ENCODE measurements around the gene PDCL2. TPM values are rescaled to one million over a fixed set of nuclear protein-coding genes. Genes with fewer than 3 reads are reported as not detected.
"Not testable (repeated sequence)": the region's sequence is repeated elsewhere in the genome, so short reads cannot be mapped to it uniquely, and the experiment has no call there.

The PDCL2 gene
- total RNA-seq, 3 donors from 2014 or later (not counting 1 experiment from before 2014, with no cell fraction given) = not detected

DNA sequence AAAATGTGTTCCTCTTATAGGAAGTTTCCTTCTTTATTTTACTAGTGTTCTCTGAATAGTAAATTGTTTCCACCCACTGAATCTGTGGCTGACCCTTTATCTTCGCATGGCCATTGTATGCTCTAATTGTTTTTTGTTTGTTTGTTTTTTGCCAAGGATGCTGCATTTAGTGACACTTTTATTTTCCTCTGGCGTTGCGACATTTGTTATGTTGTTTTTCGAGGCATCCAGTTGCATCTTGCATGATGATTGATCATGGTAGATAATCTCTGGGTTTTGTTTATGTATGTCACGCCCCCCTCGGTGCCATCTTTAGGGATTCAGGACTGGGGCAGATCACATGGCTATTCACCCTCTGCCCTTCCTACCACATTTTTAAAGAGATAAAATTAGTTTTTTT is 41.9 kb upstream of the PDCL2 start:
- WGBS (ENCODE audit: insufficient coverage) = 86% methylated on average over 4 of the region's 6 CpGs
- H3K27ac Mint-ChIP-seq = no peak overlapping the region
- no peaks in the 10 kb centered on the region for H3K36me3 Mint-ChIP-seq
- Histone ChIP-seq H3K27ac (ENCODE audit: low read length) (no peak overlapping the region), H3K4me3 (ENCODE audit: low read length) (no peak overlapping the region), H3K27me3 (ENCODE audit: control insufficient read depth, insufficient read depth, low read length) (peaks cover 22% of the 10 kb centered on the region), H3K9me3 (ENCODE audit: control insufficient read depth, insufficient read depth, low read length) (no peaks in the 10 kb centered on the region), H3K4me1 (ENCODE audit: control insufficient read depth, insufficient read depth, low read length) (peaks cover 6% of the 10 kb centered on the region), H3K36me3 (ENCODE audit: control insufficient read depth, insufficient read depth, low read length) (no peaks in the 10 kb centered on the region)
- H3K4me1 Mint-ChIP-seq = peaks cover 6 to 15% of the 10 kb centered on the region in 2 donors
- no peak overlapping the region for H3K4me3 Mint-ChIP-seq
- H3K9me3 Mint-ChIP-seq = no peaks in the 10 kb centered on the region
- H3K27me3 Mint-ChIP-seq (ENCODE audit: low read depth in 2 of 2) = peaks cover 49 to 58% of the 10 kb centered on the region in 2 donors
- no peak for TF ChIP-seq CTCF (IDR thresholded peaks at IDR 0.05)
- intact Hi-C loops (cut with micrococcal nuclease) = no loop called here
- ATAC-seq = no peak
- DNase-seq = no peak

DNA sequence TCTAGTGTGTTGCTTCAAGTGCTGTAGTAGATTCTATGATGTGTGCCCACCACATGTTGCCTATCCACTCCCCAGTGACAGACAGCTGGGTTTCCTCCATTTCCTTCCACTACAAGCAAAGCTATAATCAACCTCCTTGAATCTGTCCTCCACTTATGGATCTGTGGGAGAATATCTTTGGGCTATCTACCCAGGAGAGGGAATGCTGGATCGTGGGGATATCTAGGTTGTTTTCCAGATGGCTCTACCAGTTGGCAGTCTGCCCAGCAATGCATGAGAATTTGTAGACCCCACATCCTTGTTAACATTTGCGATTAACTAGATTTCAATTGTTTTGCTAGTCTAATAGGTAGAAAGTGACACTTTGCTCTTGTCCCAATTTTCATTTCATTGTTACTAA is 33.8 kb upstream of the PDCL2 start:
- no peak for DNase-seq
- H3K27ac Mint-ChIP-seq = no peak overlapping the region
- Histone ChIP-seq H3K27ac (ENCODE audit: low read length) (no peak overlapping the region), H3K4me3 (ENCODE audit: low read length) (no peak overlapping the region), H3K4me1 (ENCODE audit: control insufficient read depth, insufficient read depth, low read length) (no peaks in the 10 kb centered on the region), H3K9me3 (ENCODE audit: control insufficient read depth, insufficient read depth, low read length) (no peaks in the 10 kb centered on the region), H3K36me3 (ENCODE audit: control insufficient read depth, insufficient read depth, low read length) (no peaks in the 10 kb centered on the region), H3K27me3 (ENCODE audit: control insufficient read depth, insufficient read depth, low read length) (peaks cover 3% of the 10 kb centered on the region)
- no peaks in the 10 kb centered on the region for H3K4me1 Mint-ChIP-seq
- no peaks in the 10 kb centered on the region for H3K9me3 Mint-ChIP-seq
- no peak for TF ChIP-seq CTCF (IDR thresholded peaks at IDR 0.05)
- 97% methylated on average over 2 of the region's 2 CpGs for WGBS (ENCODE audit: insufficient coverage)
- H3K27me3 Mint-ChIP-seq (ENCODE audit: low read depth in 2 of 2) = peaks cover 6 to 12% of the 10 kb centered on the region in 2 donors
- H3K36me3 Mint-ChIP-seq = no peaks in the 10 kb centered on the region
- ATAC-seq = no peak
- intact Hi-C loops (cut with micrococcal nuclease) = no loop called here
- H3K4me3 Mint-ChIP-seq = no peak overlapping the region

GRCh38 chr4:55624063-55624462 is 32.0 kb upstream of the PDCL2 start:
- H3K9me3 Mint-ChIP-seq; H3K4me3 Mint-ChIP-seq; intact Hi-C loops (cut with micrococcal nuclease); H3K27ac ChIP-seq (ENCODE audit: low read length); H3K9me3 ChIP-seq (ENCODE audit: control insufficient read depth, insufficient read depth, low read length); H3K4me3 ChIP-seq (ENCODE audit: low read length); H3K4me1 ChIP-seq (ENCODE audit: control insufficient read depth, insufficient read depth, low read length); H3K4me1 Mint-ChIP-seq; H3K27me3 ChIP-seq (ENCODE audit: control insufficient read depth, insufficient read depth, low read length); H3K36me3 ChIP-seq (ENCODE audit: control insufficient read depth, insufficient read depth, low read length); H3K36me3 Mint-ChIP-seq; H3K27me3 Mint-ChIP-seq (ENCODE audit: low read depth in 2 of 2); DNase-seq; ATAC-seq; H3K27ac Mint-ChIP-seq: not testable (repeated sequence)
- no CpG with 5 or more reads among the region's 1 CpG for WGBS (ENCODE audit: insufficient coverage)

GRCh38 chr4:55618546-55619143 is 26.6 kb upstream of the PDCL2 start:
- H3K9me3 Mint-ChIP-seq = no peaks in the 10 kb centered on the region
- no peak for TF ChIP-seq CTCF (IDR thresholded peaks at IDR 0.05)
- H3K27ac Mint-ChIP-seq = no peak overlapping the region
- H3K27me3 Mint-ChIP-seq (ENCODE audit: low read depth in 2 of 2) = peaks cover 0 to 5% of the 10 kb centered on the region in 2 donors
- H3K4me1 ChIP-seq (ENCODE audit: control insufficient read depth, insufficient read depth, low read length) = no peaks in the 10 kb centered on the region
- no peak overlapping the region for H3K27ac ChIP-seq (ENCODE audit: low read length)
- no peaks in the 10 kb centered on the region for H3K27me3 ChIP-seq (ENCODE audit: control insufficient read depth, insufficient read depth, low read length)
- ATAC-seq = no peak
- no peak for DNase-seq
- no peak overlapping the region for H3K4me3 Mint-ChIP-seq
- H3K9me3 ChIP-seq (ENCODE audit: control insufficient read depth, insufficient read depth, low read length) = no peaks in the 10 kb centered on the region
- no peak overlapping the region for H3K4me3 ChIP-seq (ENCODE audit: low read length)
- H3K4me1 Mint-ChIP-seq = no peaks in the 10 kb centered on the region
- no peaks in the 10 kb centered on the region for H3K36me3 Mint-ChIP-seq
- intact Hi-C loops (cut with micrococcal nuclease) = no loop called here
- H3K36me3 ChIP-seq (ENCODE audit: control insufficient read depth, insufficient read depth, low read length) = no peaks in the 10 kb centered on the region
- WGBS (ENCODE audit: insufficient coverage) = 92% methylated on average over 1 of the region's 1 CpG

Data from natural killer cell (primary cell).